Calu3 (cell line): ENCODE results near the gene FEV. TPM values are rescaled to one million over a fixed set of nuclear protein-coding genes. Genes with fewer than 3 reads are reported as not detected.

ENCODE experiments used
- BruUV-seq: library from RNA; stranded (reverse); fragments of 400-500 nt; replicated peaks from 2 replicates; lab custom pipeline; 2021; lab: Mats Ljungman, UMichigan
- CTCF ChIA-PET: fragments of 300-600 bp; sonication (Branson Sonifier 250); formaldehyde crosslinking; loops from one replicate; lab custom pipeline; 2022; ENCODE audit warnings: antibody characterized with exemption; lab: Charles Lee
- DNase-seq: peaks from one replicate; pipeline ENCODE4 v3.0.0; 2022
- H3K27ac Mint-ChIP-seq: one replicate; pipeline ENCODE4 v1.8.0; 2022; ENCODE audit warnings: mixed read lengths; ENCODE audit not compliant: unreplicated experiment
- H3K27me3 Mint-ChIP-seq: one replicate; pipeline ENCODE4 v1.8.0; 2022; ENCODE audit warnings: mixed read lengths; ENCODE audit not compliant: unreplicated experiment
- H3K36me3 Mint-ChIP-seq: one replicate; pipeline ENCODE4 v1.8.0; 2022; ENCODE audit warnings: mild to moderate bottlenecking, moderate library complexity, mixed read lengths; ENCODE audit not compliant: insufficient read depth, unreplicated experiment
- H3K4me1 Mint-ChIP-seq: one replicate; pipeline ENCODE4 v1.8.0; 2022; ENCODE audit warnings: mild to moderate bottlenecking, low read depth, mixed read lengths; ENCODE audit not compliant: unreplicated experiment
- H3K4me3 Mint-ChIP-seq: one replicate; pipeline ENCODE4 v1.8.0; 2022; ENCODE audit warnings: mild to moderate bottlenecking, low read depth, moderate library complexity, mixed read lengths; ENCODE audit not compliant: unreplicated experiment
- H3K9me3 Mint-ChIP-seq: one replicate; pipeline ENCODE4 v1.8.0; 2022; ENCODE audit warnings: low read depth, mixed read lengths; ENCODE audit not compliant: unreplicated experiment
- intact Hi-C: fragments of 100-400 bp; cut with micrococcal nuclease; formaldehyde crosslinking; loops from one replicate; pipeline ENCODE4 v1.10.0; 2022; ENCODE audit not compliant: unreplicated experiment
- total RNA-seq: library from RNA; stranded (reverse); gene quantifications from 2 replicates; pipeline ENCODE4 v1.2.3, GENCODE V29; 2022
- TF ChIP-seq, protein P1 (sequence below): fragments of 200-600 bp; IDR thresholded peaks from one replicate; pipeline ENCODE4 v1.8.0; 2022; ENCODE audit warnings: antibody characterized with exemption; ENCODE audit not compliant: unreplicated experiment

FEV gene
- total RNA-seq, 1 experiment from 2014 or later = not detected

- BruUV-seq = no TSS peak
- TF ChIP-seq, protein P1, sequence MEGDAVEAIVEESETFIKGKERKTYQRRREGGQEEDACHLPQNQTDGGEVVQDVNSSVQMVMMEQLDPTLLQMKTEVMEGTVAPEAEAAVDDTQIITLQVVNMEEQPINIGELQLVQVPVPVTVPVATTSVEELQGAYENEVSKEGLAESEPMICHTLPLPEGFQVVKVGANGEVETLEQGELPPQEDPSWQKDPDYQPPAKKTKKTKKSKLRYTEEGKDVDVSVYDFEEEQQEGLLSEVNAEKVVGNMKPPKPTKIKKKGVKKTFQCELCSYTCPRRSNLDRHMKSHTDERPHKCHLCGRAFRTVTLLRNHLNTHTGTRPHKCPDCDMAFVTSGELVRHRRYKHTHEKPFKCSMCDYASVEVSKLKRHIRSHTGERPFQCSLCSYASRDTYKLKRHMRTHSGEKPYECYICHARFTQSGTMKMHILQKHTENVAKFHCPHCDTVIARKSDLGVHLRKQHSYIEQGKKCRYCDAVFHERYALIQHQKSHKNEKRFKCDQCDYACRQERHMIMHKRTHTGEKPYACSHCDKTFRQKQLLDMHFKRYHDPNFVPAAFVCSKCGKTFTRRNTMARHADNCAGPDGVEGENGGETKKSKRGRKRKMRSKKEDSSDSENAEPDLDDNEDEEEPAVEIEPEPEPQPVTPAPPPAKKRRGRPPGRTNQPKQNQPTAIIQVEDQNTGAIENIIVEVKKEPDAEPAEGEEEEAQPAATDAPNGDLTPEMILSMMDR = no peak
- H3K36me3 Mint-ChIP-seq = peaks cover 17% of the 10 kb centered on the region
- peaks cover 15% of the 10 kb centered on the region for H3K4me1 Mint-ChIP-seq
- H3K27me3 Mint-ChIP-seq = peaks cover 68% of the 10 kb centered on the region
- CTCF ChIA-PET = no interaction called here
- DNase-seq = no peak
- H3K4me3 Mint-ChIP-seq = no peak overlapping the region
- intact Hi-C loops = no loop called here
- no peak overlapping the region for H3K27ac Mint-ChIP-seq
- no peaks in the 10 kb centered on the region for H3K9me3 Mint-ChIP-seq
Measured at GRCh38 chr2:218956039-218956438, 28.9 kb downstream of the FEV start.

- CTCF ChIA-PET = no interaction called here
- Mint-ChIP-seq H3K9me3 (no peaks in the 10 kb centered on the region), H3K27ac (no peak overlapping the region), H3K36me3 (peaks cover 16% of the 10 kb centered on the region), H3K4me3 (no peak overlapping the region), H3K27me3 (peaks cover 61% of the 10 kb centered on the region), H3K4me1 (peaks cover 15% of the 10 kb centered on the region)
- TF ChIP-seq, protein P1 = no peak
- intact Hi-C loops = no loop called here
- no TSS peak for BruUV-seq
- DNase-seq = no peak
Measured at GRCh38 chr2:218954541-218955300, 30.3 kb downstream of the FEV start.

- TF ChIP-seq, protein P1 = no peak
- Mint-ChIP-seq H3K9me3 (no peaks in the 10 kb centered on the region), H3K27me3 (peaks cover 61% of the 10 kb centered on the region), H3K4me3 (no peak overlapping the region), H3K27ac (no peak overlapping the region), H3K36me3 (peaks cover 5% of the 10 kb centered on the region), H3K4me1 (peaks cover 15% of the 10 kb centered on the region)
- BruUV-seq = no TSS peak
- intact Hi-C loops = no loop called here
- no peak for DNase-seq
- CTCF ChIA-PET = interaction anchor here (0.8 kb wide), 1 partner anchor 10 kb away, joined by 4 read pairs; no protein-coding TSS in a partner anchor
Measured at GRCh38 chr2:218953366-218953954, 31.5 kb downstream of the FEV start.

- H3K36me3 Mint-ChIP-seq = no peaks in the 10 kb centered on the region
Measured at GRCh38 chr2:218952160-218952559, 32.8 kb downstream of the FEV start.

More at GRCh38 chr2:218952160-218952559, 32.8 kb downstream of the FEV start:
- TF ChIP-seq, protein P1 = no peak
- Mint-ChIP-seq H3K27me3 (peaks cover 48% of the 10 kb centered on the region), H3K4me1 (peaks cover 3% of the 10 kb centered on the region), H3K4me3 (no peak overlapping the region), H3K9me3 (no peaks in the 10 kb centered on the region), H3K27ac (no peak overlapping the region)
- intact Hi-C loops = no loop called here
- no TSS peak for BruUV-seq
- DNase-seq = no peak
- CTCF ChIA-PET = no interaction called here
